Stomach (tissue), 4 donors: Measurements from ENCODE around the gene CELF1.

Experiments used
- EP300 ChIP-seq: sonication (generic); formaldehyde crosslinking; IDR thresholded peaks from one replicate; pipeline ENCODE4 v1.6.1; 2017; ENCODE audit warnings: antibody characterized with exemption
- POLR2A ChIP-seq, 4 donors: fragments of 450-650 bp; IDR thresholded peaks; one replicate each; pipeline ENCODE4 v1.6.1; 2016; ENCODE audit warnings: antibody characterized with exemption in 4 of 4, control low read depth in 2 of 4, mild to moderate bottlenecking in 1 of 4, moderate library complexity in 1 of 4
- POLR2AphosphoS5 ChIP-seq, 3 donors: sonication (generic); formaldehyde crosslinking; IDR thresholded peaks; one replicate each; pipeline ENCODE4 v1.6.1; 2016; ENCODE audit warnings: antibody characterized with exemption in 3 of 3
- TF ChIP-seq, protein P1 (sequence below), 7 experiments: fragments of 450-650 bp in 4 of 7; fragments of 200-600 bp in 3 of 7; sonication (generic) in 3 of 7; IDR thresholded peaks; one replicate each; pipeline ENCODE4 v1.5.1; 2016 to 2019; ENCODE audit warnings: antibody characterized with exemption in 7 of 7, control low read depth in 2 of 7, mild to moderate bottlenecking in 1 of 7

DNA sequence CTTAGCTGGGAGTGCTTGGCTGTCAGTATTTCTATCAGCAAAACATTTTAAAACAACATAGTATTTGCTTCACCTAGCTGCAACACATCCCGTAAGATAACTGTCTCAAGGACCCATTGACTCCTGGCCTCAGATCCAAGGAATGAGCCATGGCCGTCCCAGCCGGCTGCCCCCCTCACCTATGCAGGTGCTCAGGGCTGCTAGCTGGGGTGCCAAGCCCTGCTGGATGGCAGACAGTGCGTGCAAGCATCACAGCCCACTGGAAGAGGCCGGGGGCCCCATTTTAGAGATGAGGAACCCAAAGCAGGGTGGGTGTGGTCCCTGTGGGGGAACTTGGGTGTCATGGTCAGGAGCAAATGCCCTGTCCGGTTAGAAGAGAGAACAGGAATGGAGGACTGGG is 135.2 kb downstream of the CELF1 start:
- TF ChIP-seq, protein P1, sequence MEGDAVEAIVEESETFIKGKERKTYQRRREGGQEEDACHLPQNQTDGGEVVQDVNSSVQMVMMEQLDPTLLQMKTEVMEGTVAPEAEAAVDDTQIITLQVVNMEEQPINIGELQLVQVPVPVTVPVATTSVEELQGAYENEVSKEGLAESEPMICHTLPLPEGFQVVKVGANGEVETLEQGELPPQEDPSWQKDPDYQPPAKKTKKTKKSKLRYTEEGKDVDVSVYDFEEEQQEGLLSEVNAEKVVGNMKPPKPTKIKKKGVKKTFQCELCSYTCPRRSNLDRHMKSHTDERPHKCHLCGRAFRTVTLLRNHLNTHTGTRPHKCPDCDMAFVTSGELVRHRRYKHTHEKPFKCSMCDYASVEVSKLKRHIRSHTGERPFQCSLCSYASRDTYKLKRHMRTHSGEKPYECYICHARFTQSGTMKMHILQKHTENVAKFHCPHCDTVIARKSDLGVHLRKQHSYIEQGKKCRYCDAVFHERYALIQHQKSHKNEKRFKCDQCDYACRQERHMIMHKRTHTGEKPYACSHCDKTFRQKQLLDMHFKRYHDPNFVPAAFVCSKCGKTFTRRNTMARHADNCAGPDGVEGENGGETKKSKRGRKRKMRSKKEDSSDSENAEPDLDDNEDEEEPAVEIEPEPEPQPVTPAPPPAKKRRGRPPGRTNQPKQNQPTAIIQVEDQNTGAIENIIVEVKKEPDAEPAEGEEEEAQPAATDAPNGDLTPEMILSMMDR (IDR thresholded peaks at IDR 0.05) = no peak
- TF ChIP-seq POLR2A (IDR thresholded peaks at IDR 0.05) = no peak
- no peak for TF ChIP-seq EP300
- TF ChIP-seq POLR2AphosphoS5 (IDR thresholded peaks at IDR 0.05) = no peak
